GM10847 (cell line): ENCODE measurements around the gene LRRC2.

Experiments
- POLR2A ChIP-seq: IDR thresholded peaks from 2 replicates; pipeline ENCODE4 v1.6.1; 2011; ENCODE audit not compliant: insufficient read length; ENCODE audit errors: extremely low read depth

LRRC2 gene

DNA sequence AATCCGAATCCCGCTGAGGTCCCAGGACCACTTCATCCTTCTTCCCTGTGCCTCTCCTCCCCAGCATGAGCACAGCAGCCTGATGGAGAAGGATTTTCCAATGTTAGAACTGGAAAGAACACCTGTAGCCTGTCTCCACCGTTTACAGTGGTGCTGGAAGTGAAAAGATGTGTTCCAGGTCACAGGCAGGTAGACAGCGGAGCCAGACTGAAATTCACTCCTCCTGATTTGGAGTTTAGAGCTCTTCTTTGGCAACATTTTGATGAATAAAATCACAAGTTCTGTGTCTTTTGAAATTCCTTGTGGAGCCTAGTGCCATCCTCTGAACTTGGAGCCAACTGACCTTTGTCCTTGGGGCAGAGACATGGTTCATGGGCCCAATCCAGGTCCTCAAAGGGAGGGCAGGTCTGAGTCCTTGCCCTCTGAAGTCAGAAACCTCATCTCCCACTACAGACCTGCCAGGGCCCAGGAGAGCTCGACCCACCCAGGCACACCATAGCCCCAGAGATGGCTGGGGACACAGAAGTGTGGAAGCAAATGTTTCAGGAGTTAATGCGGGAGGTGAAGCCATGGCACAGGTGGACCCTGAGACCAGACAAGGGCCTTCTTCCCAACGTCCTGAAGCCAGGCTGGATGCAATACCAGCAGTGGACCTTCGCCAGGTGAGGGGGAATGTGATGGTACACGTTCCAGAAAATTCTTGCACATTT, 68.4 kb downstream of the LRRC2 start, which contains the start of gene RTP3:
Gene RTP3 (plus strand): TSS at position 421 of the 710 bp plus-strand sequence. CDS start 87 bp downstream, at position 508.
- no peak for TF ChIP-seq POLR2A

DNA sequence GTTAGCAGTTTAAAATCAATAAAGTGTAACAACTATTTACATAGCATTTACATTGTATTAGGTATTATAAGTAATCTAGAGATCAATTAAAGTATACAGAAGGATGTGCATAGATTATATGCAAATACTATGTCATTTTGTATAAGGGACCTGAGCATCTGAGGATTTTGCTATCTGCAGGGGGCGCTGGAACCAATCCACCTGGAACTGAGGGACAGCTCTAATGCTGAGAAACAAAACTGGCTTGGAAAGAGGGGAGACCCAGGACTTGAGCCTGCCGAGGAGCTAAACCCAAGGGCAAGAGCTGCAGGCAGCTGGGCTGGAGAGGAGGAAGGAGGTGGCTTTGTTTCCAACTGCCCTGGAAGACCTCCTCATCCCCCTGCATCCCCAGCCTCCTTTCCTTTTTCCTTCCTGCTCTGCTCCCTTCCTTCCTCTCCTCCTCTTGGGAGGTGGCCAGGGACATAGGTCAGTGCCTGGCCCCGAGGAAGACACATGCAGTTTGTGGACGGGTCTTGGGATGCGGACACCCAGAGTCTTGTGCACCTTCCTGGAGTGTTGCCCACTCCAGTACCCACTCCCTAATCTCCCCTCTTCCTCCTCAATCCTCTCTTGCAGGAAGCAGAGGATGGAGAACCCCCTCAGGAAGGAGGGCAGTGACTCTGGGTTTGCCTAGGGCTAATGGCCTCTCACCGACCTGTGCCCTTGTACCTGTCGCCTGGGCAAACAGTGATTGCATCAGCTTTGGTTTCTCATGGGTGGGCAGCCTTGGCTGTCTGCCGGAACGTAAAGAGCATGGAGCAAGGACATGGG, 69.2 kb downstream of the LRRC2 start:
- no peak for TF ChIP-seq POLR2A

- no peak for TF ChIP-seq POLR2A
These were observed 70.1 kb downstream of the LRRC2 start for GRCh38 chr3:46495901-46496456.

DNA sequence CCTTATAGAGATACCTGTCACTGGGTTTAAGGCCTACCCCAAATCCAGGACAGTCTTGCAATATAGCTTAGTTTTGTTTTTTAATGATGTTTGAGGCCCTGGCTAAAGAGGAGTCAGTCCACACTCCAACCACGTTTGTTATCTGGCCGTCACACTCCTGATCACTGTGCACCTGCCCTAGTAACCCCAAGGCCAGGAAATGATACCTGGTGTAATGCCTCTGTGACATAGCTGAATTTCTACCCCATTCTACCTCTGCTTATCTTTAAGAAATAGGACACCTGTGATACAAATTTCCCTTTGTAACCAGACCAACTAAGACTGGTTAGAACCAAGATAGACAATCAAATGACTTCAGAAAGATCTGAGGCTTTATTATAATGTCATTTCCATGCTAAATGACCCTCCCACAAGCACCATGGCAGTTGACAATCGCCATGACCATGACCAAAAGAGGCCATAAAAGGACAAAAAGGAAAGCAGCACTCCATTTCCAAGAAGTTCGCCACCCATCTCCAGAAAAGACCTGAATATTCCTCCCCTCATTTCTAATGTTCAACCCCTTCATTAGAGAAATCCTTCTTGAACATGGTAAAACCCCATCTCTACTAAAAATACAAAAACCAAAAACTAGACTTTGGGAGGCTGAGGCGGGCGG, 73.1 kb downstream of the LRRC2 start:
- TF ChIP-seq POLR2A, result no peak

DNA sequence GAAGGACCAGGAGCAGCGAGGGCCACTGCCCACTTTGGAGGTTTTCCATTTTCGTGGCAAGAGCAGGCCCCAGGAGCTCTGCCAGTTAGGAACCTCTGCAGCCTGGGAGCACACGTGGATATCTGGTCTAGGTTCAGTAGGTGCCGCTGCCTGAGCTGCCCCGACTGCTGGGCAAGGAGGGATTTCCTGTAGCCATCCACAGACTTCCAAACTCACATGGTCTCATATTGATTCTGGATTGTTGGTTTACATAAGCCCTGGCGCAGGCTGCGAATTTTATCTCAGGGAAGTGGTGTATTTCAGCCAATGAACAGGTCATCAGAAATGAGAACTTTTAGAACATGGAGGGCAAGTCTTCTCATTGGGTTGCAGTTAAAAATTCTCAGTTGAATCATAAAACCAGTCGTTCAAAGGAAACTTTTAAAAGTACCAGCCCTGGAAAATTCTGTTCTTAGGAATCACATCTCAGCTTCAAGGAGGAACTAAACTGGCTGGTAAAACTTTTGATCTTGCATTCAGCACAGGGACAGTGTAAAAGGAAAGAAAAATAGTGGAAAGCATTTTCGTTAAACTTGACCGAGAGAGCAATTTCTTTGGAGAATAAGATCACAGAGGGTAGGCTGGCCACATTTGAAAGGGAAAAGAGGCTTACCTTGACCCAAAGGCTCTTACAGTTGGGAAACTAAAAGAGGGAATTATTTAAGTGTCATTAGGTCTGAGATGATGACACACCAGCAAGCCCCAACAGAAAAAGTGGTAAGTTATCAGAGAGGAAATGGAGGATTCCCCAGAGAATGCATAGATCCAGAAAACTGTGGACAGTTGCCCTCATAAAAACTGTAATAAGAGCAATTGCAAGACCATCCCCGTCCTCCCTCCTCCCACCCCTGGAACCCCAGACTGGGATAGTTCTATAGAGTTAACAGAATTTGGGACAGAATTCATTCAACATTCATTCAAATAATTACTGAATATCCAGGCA, 74.7 kb downstream of the LRRC2 start:
- TF ChIP-seq POLR2A, result no peak

- TF ChIP-seq POLR2A, result no peak
These were observed 75.6 kb downstream of the LRRC2 start for GRCh38 chr3:46490338-46491084.

GRCh38 chr3:46489875-46490274, 76.2 kb downstream of the LRRC2 start:
- TF ChIP-seq POLR2A, result no peak

DNA sequence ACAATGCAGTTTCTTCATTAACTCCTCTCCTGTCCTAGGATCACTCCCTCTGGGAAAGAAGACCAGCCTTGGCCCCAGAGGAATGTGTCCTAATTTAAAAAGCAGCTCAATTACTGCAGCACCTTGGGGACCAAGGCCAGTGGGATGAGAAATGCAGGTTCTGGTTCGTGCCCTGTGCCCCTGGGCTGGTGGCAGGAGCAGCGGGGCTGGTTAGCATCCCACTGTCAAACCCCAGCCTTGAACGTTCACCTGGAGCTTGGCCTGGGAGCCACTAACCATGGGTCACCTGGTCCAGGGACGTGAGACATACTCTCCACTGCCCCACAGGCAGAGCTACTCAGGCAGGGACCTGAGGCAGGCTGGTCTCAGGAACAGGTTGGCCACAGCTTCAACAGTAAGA, 76.7 kb downstream of the LRRC2 start:
- TF ChIP-seq POLR2A, result no peak

DNA sequence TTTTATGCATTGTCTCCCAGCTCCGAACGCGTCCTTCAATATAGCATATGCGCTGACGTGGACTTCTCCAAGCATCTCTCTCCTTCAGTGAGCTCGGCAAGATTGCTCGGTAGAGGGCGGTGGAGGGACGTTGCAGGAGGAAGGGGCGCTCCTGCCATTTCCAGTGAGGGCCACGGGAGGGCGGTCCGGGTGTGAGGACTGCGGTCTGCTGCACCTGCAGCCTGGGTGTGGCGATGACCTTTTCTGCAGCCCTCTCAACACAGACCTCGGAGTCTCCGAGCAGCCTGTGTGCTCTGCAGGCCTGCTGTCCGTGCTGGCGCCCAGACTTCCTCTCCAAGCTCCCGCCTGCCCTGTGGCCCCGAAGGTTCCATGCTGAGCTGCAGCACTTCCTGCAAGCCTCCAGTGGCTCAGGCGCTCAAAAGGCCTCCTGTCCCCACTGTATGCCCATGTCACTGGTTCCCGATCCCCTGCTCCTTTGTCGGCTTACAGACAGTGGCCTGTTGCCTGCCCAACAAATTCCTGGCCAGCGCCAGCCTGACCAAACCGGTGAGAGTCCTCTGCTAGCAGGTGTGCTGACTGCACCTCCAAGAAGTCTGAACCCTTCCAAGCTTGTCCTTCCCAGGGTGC, 77.3 kb downstream of the LRRC2 start:
- no peak for TF ChIP-seq POLR2A

DNA sequence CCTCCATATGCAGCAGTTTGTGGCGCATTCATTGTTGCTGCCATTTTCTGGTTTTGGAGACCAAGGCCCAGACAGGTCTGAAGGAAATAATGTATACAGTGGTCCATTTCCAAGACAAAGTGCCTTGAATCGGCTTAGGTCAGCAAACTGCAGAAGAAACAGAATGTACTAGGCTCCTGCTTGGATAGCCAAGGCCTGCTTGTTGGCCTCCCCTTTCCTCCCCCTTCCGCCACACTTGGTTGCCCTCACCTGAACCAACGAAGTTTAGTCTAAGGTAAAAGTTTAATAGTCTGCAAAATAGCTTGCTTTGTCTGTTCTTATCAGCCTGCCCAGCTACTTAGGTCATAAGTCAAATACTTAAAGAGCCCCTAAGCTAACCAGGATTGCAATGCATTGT, 80.3 kb downstream of the LRRC2 start:
- no peak for TF ChIP-seq POLR2A

GRCh38 chr3:46484911-46485778, 81.0 kb downstream of the LRRC2 start:
- no peak for TF ChIP-seq POLR2A

DNA sequence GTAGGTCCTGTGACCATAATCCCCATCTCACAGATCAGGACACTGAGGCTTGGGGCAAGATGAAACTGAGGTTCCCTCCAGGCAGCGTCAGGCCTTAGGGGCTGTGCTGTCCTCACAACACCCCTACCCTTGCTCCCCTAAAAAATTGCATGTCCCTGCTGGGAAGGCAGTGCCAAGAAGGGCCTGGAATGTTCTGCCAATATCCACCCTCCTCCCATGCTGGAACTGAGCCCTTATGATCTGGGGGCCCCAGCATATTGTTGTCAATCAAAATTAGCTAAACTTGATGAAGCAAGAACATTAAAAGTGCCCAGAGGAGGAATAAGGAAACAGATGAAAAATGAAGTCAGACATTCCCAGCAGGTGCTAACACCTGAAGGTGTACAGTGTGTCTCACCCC, 81.7 kb downstream of the LRRC2 start:
- no peak for TF ChIP-seq POLR2A
